Measurements from ENCODE around the gene RCL1.

DNA sequence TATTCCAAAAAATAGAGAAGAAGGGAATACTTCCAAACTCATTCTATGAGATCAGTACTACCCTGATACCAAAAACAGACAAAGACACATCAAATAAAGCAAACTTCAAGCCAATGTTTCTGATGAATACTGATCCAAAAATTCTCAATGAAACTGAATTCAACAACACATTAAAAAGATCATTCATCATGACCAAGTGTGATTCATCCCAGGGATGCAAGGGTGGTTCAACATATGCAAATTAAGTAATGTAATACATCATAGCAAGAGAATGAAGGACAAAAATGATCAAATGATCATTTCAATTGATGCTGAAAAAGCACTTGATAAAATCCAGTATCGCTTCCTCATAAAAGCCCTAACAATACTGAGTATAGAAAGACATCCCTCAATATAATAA lies 4.9 kb upstream of the RCL1 start:
- TF ChIP-seq POLR2A (IDR thresholded peaks at IDR 0.05; ENCODE audit: low read length) = no peak
- TF ChIP-seq GATA1 (IDR thresholded peaks at IDR 0.05; ENCODE audit: low read depth, low read length) = no peak

All from erythroblast (primary cell).